Subcutaneous abdominal adipose tissue (tissue), 5 donors: Measurements from ENCODE around the gene CTDSPL.

Experiments
- H3K27ac ChIP-seq: one replicate; pipeline ENCODE4 v1.7.0; 2013; ENCODE audit warnings: low read depth, mild to moderate bottlenecking, inconsistent platforms, low read length, moderate library complexity
- H3K27me3 ChIP-seq, 5 donors: one replicate each; pipeline ENCODE4 v1.7.0; 2013; ENCODE audit warnings: low read length in 5 of 5, inconsistent platforms in 1 of 5; ENCODE audit not compliant: control insufficient read depth in 5 of 5, insufficient read depth in 4 of 5
- H3K36me3 ChIP-seq, 5 donors: one replicate each; pipeline ENCODE4 v1.7.0; 2013; ENCODE audit warnings: low read length in 5 of 5; ENCODE audit not compliant: control insufficient read depth in 5 of 5, insufficient read depth in 5 of 5
- H3K4me1 ChIP-seq, 5 donors: one replicate each; pipeline ENCODE4 v1.7.0; 2013; ENCODE audit warnings: low read length in 5 of 5, mild to moderate bottlenecking in 3 of 5, moderate library complexity in 1 of 5; ENCODE audit not compliant: control insufficient read depth in 5 of 5, insufficient read depth in 5 of 5
- H3K4me3 ChIP-seq, 5 donors: one replicate each; pipeline ENCODE4 v1.7.0; 2013; ENCODE audit warnings: low read length in 5 of 5, low read depth in 1 of 5
- H3K9ac ChIP-seq, 5 donors: one replicate each; pipeline ENCODE4 v1.7.0; 2013; ENCODE audit warnings: low read length in 5 of 5, mild to moderate bottlenecking in 4 of 5, moderate library complexity in 3 of 5
- H3K9me3 ChIP-seq, 5 donors: one replicate each; pipeline ENCODE4 v1.7.0; 2013; ENCODE audit warnings: low read length in 5 of 5; ENCODE audit not compliant: control insufficient read depth in 5 of 5
- donor health status: healthy.
- donor health status: healthy.
- donor health status: healthy.
- donor health status: healthy.
- donor health status: healthy.

Gene CTDSPL

DNA sequence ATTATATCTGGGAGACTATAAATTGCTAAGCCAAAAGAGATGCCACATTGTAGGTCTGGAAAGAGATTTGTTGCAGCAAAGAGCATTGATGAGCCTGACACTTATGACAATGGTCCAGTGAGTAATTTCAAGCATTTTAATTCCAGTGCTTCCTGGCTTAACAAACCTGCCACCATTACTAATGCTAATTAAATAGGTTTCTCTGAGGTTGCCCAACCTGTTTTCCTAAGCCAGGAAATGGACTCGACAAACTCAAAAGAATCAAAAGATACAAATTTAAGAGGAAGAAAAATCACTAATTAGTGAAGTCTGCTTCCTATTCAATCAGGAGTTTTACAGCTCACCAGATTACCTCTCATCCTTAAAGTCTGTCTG is 36.7 kb upstream of the CTDSPL start:
- Histone ChIP-seq H3K27me3 (no peaks in the 10 kb centered on the region), H3K4me1 (no peaks in the 10 kb centered on the region), H3K27ac (no peak overlapping the region), H3K9ac (no peak overlapping the region), H3K36me3 (peaks cover 0 to 14% (median 7%) of the 10 kb centered on the region in 5 donors), H3K9me3 (no peaks in the 10 kb centered on the region), H3K4me3 (no peak overlapping the region)

DNA sequence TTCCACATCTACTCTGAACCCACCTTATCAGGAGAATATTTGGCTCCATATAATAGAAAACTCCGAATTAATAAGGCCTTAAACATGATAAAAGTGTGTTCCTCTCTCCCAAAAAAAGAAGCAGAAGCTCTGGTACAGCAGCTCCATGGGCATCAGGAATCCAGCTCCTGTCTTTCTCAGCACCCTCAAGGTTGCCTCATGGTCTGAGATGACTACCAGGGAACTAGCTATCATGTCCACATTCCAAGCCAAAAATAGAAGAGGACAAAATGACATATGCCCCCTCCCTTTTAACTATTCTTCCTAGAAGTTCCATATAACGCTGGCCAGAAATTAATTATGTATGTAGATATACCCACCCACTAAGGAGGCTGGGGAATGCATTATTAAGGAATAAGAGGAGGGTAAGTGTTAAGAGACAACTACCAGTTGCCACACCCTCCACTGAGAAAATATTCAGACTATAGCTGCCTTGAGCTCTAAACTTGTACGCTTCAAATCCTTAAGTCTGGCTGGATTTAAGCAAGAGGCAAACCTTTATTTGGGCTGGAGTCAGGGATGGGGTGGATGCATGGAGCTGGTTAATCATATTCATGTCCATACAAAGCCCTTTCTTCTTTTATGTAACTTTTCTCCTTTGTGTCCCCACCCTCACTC is 35.8 kb upstream of the CTDSPL start:
- Histone ChIP-seq H3K4me3 (no peak overlapping the region), H3K9me3 (no peaks in the 10 kb centered on the region), H3K4me1 (no peaks in the 10 kb centered on the region), H3K36me3 (peaks cover 0 to 7% (median 0%) of the 10 kb centered on the region in 5 donors), H3K27ac (no peak overlapping the region), H3K9ac (no peak overlapping the region), H3K27me3 (no peaks in the 10 kb centered on the region)

DNA sequence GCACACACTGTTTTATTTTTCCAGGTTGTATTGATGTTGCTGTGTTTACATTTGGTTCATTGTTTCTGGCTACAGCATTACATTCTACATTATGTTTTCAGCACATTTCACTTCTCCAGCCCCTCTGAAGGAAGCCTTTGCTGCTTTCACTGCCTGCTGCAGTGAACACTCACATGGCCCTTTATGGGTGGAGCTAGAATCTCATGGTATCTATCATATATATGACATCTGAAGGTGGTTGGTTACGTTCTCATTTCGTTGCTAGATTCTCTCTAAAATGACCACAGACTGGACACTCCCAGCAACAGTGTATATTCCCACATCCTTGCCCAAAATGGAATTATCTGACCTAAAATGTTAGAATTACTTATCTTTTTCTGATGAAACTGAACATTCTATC is 35.2 kb upstream of the CTDSPL start:
- no peak overlapping the region for H3K27ac ChIP-seq
- H3K27me3 ChIP-seq, result no peaks in the 10 kb centered on the region
- H3K9ac ChIP-seq, result no peak overlapping the region
- no peaks in the 10 kb centered on the region for H3K9me3 ChIP-seq
- no peaks in the 10 kb centered on the region for H3K4me1 ChIP-seq
- H3K36me3 ChIP-seq, result peaks cover 0 to under 1% (median 0%) of the 10 kb centered on the region in 5 donors
- H3K4me3 ChIP-seq, result no peak overlapping the region

DNA sequence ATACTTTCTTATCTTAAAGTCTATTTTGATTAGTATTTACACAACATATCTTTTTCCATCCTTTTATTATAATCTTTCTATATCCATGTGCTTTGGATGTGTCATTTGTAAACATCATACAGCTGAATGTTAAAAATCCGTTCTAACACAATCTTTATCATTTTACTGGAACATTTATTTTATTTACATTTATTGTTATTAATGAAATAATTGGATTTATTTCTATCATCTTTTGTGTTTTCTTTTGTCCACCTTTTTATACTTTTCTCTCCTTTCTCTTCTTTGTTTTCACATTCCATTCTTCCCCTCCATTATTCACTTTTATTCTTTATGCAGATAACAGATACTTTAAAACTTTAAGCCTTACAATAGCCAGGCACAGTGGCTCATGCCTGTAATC is 34.7 kb upstream of the CTDSPL start:
- no peak overlapping the region for H3K9ac ChIP-seq
- no peaks in the 10 kb centered on the region for H3K27me3 ChIP-seq
- no peaks in the 10 kb centered on the region for H3K4me1 ChIP-seq
- H3K9me3 ChIP-seq, result no peaks in the 10 kb centered on the region
- no peak overlapping the region for H3K4me3 ChIP-seq
- H3K36me3 ChIP-seq, result no peaks in the 10 kb centered on the region
- H3K27ac ChIP-seq, result no peak overlapping the region

DNA sequence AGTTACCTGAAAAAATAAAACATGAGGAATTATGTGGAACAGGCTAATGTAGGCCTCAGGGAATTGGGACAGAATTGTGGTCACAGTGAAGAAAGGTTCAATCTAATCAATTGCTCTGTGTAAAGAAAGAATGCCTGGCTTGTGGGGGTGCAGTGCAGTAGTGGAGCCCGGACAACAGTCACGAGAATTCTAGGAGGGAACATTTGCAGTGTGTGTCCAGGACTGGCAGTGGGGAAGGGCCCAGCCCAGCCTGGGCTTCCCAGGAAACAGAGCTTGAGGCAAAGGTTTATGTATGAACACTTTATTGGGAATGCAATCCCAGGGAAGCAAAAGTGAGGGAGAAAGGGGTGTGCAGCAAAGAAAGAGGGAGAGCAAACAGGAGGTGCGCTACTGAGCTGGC is 29.2 kb upstream of the CTDSPL start:
- Histone ChIP-seq H3K27ac (no peak overlapping the region), H3K9me3 (no peaks in the 10 kb centered on the region), H3K36me3 (peaks cover 0 to 7% (median 5%) of the 10 kb centered on the region in 5 donors), H3K4me1 (no peaks in the 10 kb centered on the region), H3K9ac (no peak overlapping the region), H3K4me3 (no peak overlapping the region), H3K27me3 (no peaks in the 10 kb centered on the region)

DNA sequence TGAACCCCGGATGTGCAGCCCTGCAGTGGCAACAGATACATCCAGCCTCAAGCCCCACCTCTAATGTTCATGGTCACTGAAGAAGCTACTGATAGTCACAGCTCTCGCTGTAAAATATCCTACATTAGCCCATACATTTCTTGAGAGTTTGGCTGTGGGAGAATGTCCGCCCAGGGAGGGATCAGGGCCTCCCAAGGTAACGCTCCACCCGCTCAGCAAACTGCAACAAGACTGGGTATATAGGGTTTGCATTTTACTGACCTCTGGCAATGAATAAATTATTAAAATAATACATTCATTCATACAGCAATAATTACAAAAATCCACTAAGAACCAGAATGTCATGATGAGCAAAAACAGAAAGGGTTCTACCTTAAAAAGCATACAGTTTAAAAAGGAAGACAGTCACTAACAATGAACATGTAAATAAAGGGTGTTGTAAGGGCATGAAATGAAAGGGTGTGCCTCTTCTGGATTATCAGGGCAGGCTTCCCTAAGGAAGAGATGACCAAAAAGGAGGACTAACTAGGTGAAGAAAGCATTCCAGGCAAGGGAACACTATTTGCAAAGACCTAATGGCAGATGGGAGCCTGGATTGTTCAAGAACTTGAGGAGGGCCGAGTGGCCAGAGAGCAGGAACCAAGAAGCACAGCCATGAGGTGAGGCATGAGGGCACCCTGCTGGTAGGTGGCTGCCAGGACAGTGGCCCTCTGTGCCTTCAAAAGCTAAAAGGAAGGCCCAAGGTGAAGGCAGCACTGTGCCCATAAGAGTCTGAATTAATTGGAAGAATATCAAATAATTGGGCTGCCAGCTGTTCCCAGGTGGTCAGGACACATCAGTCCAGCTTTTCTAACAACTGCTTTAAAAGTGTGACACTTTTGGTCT is 28.1 kb upstream of the CTDSPL start:
- Histone ChIP-seq H3K36me3 (peaks cover 0 to 7% (median 5%) of the 10 kb centered on the region in 5 donors), H3K9me3 (no peaks in the 10 kb centered on the region), H3K27me3 (no peaks in the 10 kb centered on the region)

DNA sequence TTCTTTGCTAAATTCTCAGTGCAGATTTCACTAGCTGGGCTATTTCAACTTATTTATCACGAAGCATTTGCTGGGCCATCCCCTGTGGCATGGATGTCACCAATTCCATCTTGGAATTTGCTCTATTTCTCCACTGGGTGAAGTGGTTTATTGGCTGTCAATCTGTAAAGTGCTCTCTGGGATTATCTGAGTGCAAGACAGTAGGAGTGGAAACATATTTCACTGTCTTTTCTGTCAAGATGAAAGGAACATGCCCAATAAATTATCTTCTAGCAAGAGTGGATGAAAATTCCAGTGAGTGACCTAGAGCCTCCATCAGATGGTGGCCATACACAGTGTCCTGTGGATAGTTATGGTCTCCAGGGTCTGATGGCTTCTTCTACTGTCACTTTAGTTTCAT is 25.1 kb upstream of the CTDSPL start:
- no peak overlapping the region for H3K4me3 ChIP-seq
- H3K27ac ChIP-seq, result no peak overlapping the region
- H3K4me1 ChIP-seq, result no peaks in the 10 kb centered on the region
- H3K36me3 ChIP-seq, result peaks cover 0 to 7% (median 5%) of the 10 kb centered on the region in 5 donors
- H3K9ac ChIP-seq, result no peak overlapping the region
- H3K9me3 ChIP-seq, result no peaks in the 10 kb centered on the region
- no peaks in the 10 kb centered on the region for H3K27me3 ChIP-seq

More for the DNA sequence above, 28.1 kb upstream of the CTDSPL start:
- Histone ChIP-seq H3K9ac (no peak overlapping the region), H3K4me1 (no peaks in the 10 kb centered on the region), H3K4me3 (no peak overlapping the region), H3K27ac (no peak overlapping the region)

DNA sequence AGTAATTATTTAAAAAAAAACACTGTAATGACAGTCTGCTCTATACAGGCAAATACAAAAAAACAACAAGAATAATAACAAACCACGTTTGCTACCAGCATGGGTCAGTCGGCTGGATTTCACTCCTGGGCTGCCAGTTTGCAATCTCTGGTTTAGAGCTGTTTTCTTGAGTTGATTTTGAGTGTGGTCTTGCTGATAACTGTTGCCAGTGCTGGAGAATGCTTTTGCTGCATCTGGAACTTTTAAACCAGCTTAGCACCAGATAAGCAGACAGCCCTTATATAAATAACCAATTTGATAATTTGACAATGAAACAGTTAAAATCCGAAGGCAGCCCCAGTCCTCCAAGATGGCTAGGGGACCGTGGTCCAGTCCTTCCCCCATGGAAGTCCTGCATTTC is 14.0 kb upstream of the CTDSPL start:
- H3K4me1 ChIP-seq, result no peaks in the 10 kb centered on the region
- no peaks in the 10 kb centered on the region for H3K9me3 ChIP-seq

DNA sequence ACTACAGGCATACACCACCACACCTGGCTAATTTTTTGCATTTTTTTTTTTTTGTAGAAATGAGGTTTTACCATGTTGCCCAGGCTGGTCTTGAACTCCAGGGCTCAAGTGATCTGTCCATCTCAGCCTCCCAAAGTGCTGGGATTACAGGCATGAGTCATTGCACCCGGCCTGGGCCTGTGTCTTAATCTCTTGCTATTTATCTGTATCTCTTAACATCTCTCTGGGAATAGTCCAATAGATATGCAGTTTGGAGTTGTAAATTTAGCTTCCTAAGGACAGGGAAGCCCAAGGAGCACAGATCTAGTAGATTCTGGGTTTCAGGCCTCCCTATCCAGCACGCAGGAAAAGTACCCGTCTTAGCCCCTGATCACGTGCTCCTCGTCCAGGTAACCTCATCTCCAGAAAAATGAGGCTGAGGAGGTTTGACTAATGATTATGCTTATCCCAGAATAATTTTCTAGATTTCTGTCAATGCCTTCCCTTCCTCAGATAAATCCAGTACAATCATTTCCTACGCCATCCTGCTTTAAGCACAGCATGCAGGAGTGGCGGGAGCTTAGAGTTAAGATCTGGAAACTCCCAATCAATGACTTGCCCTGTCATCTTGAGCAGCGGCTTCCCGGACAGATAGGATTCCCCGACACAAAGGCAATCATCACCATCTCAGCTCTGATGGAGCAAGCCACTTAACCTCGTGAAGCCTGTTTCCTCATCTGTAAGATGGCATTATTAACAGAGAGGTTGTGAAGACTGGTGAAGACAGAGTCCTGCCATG is 12.3 kb upstream of the CTDSPL start:
- Histone ChIP-seq H3K27me3 (no peaks in the 10 kb centered on the region), H3K27ac (no peak overlapping the region), H3K4me3 (no peak overlapping the region), H3K9ac (no peak overlapping the region), H3K36me3 (peaks cover 0 to 9% (median 3%) of the 10 kb centered on the region in 5 donors), H3K9me3 (no peaks in the 10 kb centered on the region), H3K4me1 (no peaks in the 10 kb centered on the region)

More for the DNA sequence above, 14.0 kb upstream of the CTDSPL start:
- peaks cover 0 to 9% (median 3%) of the 10 kb centered on the region in 5 donors for H3K36me3 ChIP-seq
- H3K27me3 ChIP-seq, result no peaks in the 10 kb centered on the region
- no peak overlapping the region for H3K4me3 ChIP-seq
- H3K9ac ChIP-seq, result no peak overlapping the region
- H3K27ac ChIP-seq, result no peak overlapping the region

DNA sequence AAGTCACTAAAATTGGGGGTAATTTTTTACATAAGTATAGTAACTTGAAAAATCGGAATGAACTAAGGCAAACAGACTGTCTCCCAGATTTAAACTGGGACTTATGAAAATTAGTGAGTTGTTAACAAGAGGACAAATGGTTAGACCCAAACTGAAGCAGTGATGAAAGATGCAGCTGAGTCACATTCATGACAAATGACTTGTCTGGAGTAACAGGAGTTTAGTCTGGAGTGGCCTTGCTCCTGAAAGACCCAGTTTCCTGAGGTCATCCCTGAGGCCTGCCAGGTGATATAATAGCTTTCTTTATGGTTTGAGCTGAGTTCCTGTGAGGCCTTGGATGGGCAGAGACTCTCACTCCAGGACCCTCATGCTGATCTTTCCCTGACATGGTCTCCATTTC is 9.6 kb upstream of the CTDSPL start:
- H3K4me1 ChIP-seq, result peaks cover 0 to 13% (median 9%) of the 10 kb centered on the region in 5 donors
- peaks cover 0 to 9% (median 3%) of the 10 kb centered on the region in 5 donors for H3K36me3 ChIP-seq
- H3K27me3 ChIP-seq, result no peaks in the 10 kb centered on the region
- H3K9me3 ChIP-seq, result no peaks in the 10 kb centered on the region
- no peak overlapping the region for H3K9ac ChIP-seq
- no peak overlapping the region for H3K4me3 ChIP-seq
- H3K27ac ChIP-seq, result no peak overlapping the region
